GM23338 (cell line): ENCODE measurements around the gene BRSK2. TPM values are rescaled to one million over a fixed set of nuclear protein-coding genes. Genes with fewer than 3 reads are reported as not detected.

ENCODE experiments used
- ATAC-seq: fragments of 200-7000 bp; cut with Tn5 transposase; 3 replicates; pipeline ENCODE4 v1.9.1; 2020
- DNase-seq: peaks from one replicate; pipeline ENCODE4 v3.0.0-alpha.2; 2015; ENCODE audit warnings: low spot score
- H2AFZ ChIP-seq: fragments of 200-600 bp; sonication (generic); 2 replicates; pipeline ENCODE4 v1.8.0; 2016; ENCODE audit warnings: antibody characterized with exemption, mild to moderate bottlenecking, moderate library complexity
- H3F3A ChIP-seq: fragments of 200-600 bp; sonication (generic); replicated peaks from 2 replicates; pipeline ENCODE4 v1.8.0; 2017; ENCODE audit warnings: antibody characterized with exemption, mixed run types, low read depth
- H3K27ac ChIP-seq: fragments of 200-600 bp; sonication (generic); 2 replicates; pipeline ENCODE4 v1.6.1; 2016; ENCODE audit warnings: low read depth
- H3K27me3 ChIP-seq: fragments of 200-600 bp; sonication (generic); 2 replicates; pipeline ENCODE4 v1.8.0; 2016; ENCODE audit warnings: mild to moderate bottlenecking, mixed run types, moderate library complexity; ENCODE audit not compliant: insufficient read depth
- H3K36me3 ChIP-seq: fragments of 200-600 bp; sonication (generic); 2 replicates; pipeline ENCODE4 v1.8.0; 2016; ENCODE audit warnings: mild to moderate bottlenecking; ENCODE audit not compliant: insufficient read depth
- H3K4me1 ChIP-seq: fragments of 200-600 bp; sonication (generic); 2 replicates; pipeline ENCODE4 v1.8.0; 2016; ENCODE audit warnings: mild to moderate bottlenecking, moderate library complexity; ENCODE audit not compliant: insufficient read depth
- H3K4me2 ChIP-seq: fragments of 200-600 bp; sonication (generic); 2 replicates; pipeline ENCODE4 v1.7.1; 2017; ENCODE audit warnings: mixed run types
- H3K4me3 ChIP-seq: fragments of 200-600 bp; sonication (generic); 2 replicates; pipeline ENCODE4 v1.6.1; 2016; ENCODE audit warnings: mixed run types
- H3K79me2 ChIP-seq: fragments of 200-600 bp; sonication (generic); replicated peaks from 2 replicates; pipeline ENCODE4 v1.8.0; 2017; ENCODE audit warnings: mild to moderate bottlenecking; ENCODE audit not compliant: insufficient read depth
- H3K9me2 ChIP-seq: fragments of 200-600 bp; sonication (generic); 2 replicates; pipeline ENCODE4 v1.8.0; 2017; ENCODE audit not compliant: insufficient read depth
- H4K20me1 ChIP-seq: fragments of 200-600 bp; sonication (generic); replicated peaks from 2 replicates; pipeline ENCODE4 v1.8.0; 2017; ENCODE audit warnings: mild to moderate bottlenecking; ENCODE audit not compliant: insufficient read depth
- H3K27ac Mint-ChIP-seq: 2 replicates; pipeline ENCODE4 v1.8.0; 2020; ENCODE audit warnings: inconsistent platforms, mild to moderate bottlenecking, moderate library complexity, mixed read lengths
- H3K27me3 Mint-ChIP-seq: 3 replicates; pipeline ENCODE4 v1.8.0; 2022; ENCODE audit warnings: low read depth, mild to moderate bottlenecking, moderate library complexity, mixed read lengths, inconsistent platforms; ENCODE audit not compliant: insufficient read depth, poor library complexity
- H3K36me3 Mint-ChIP-seq: 3 replicates; pipeline ENCODE4 v1.8.0; 2021; ENCODE audit warnings: low read depth, mild to moderate bottlenecking, inconsistent platforms, moderate library complexity, mixed read lengths
- H3K4me1 Mint-ChIP-seq: 3 replicates; pipeline ENCODE4 v1.8.0; 2020; ENCODE audit warnings: mild to moderate bottlenecking, inconsistent platforms, mixed read lengths
- H3K4me3 Mint-ChIP-seq: 3 replicates; pipeline ENCODE4 v1.8.0; 2021; ENCODE audit warnings: moderate library complexity, mild to moderate bottlenecking, inconsistent platforms, mixed read lengths
- H3K9me3 Mint-ChIP-seq: 3 replicates; pipeline ENCODE4 v1.8.0; 2020; ENCODE audit warnings: moderate library complexity, mild to moderate bottlenecking, inconsistent platforms, mixed read lengths
- EZH2phosphoT487 ChIP-seq: fragments of 200-600 bp; sonication (generic); IDR thresholded peaks from one replicate; pipeline ENCODE4 v1.8.1; 2018; ENCODE audit warnings: antibody characterized with exemption; ENCODE audit not compliant: unreplicated experiment
- JUNB ChIP-seq: IDR thresholded peaks from one replicate; pipeline ENCODE4 v1.6.1; 2016; ENCODE audit warnings: antibody characterized with exemption; ENCODE audit not compliant: unreplicated experiment
- NANOG ChIP-seq: IDR thresholded peaks from 2 replicates; pipeline ENCODE4 v1.6.1; 2016; ENCODE audit warnings: antibody characterized with exemption, borderline replicate concordance
- POLR2AphosphoS5 ChIP-seq: IDR thresholded peaks from 2 replicates; pipeline ENCODE4 v1.6.1; 2016; ENCODE audit warnings: antibody characterized with exemption, low read depth
- STAT1 ChIP-seq: IDR thresholded peaks from one replicate; pipeline ENCODE4 v1.6.1; 2016; ENCODE audit warnings: antibody characterized with exemption; ENCODE audit not compliant: unreplicated experiment
- ZNF114 ChIP-seq: fragments of 250-450 bp; sonication (Bioruptor Pico); IDR thresholded peaks from 2 replicates; pipeline ENCODE4 v1.5.0; 2020; ENCODE audit warnings: mild to moderate bottlenecking, moderate library complexity
- polyA plus RNA-seq: library from polyadenylated mRNA; unstranded; fragments of >200 nt; fragmentation: Nextera tagmentation; extraction: Ambion mirVana; gene quantifications from 2 replicates; pipeline ENCODE4 v1.2.1, GENCODE V29; 2016
- total RNA-seq: library from RNA; depleted of rRNA; stranded (reverse); fragments of >200 nt; shearing (Covaris generic); gene quantifications from 2 replicates; pipeline ENCODE4 v1.2.3, GENCODE V29; 2014
- TF ChIP-seq, protein P1 (sequence below): IDR thresholded peaks from 2 replicates; pipeline ENCODE4 v1.6.1; 2016; ENCODE audit warnings: antibody characterized with exemption
- TF ChIP-seq, protein P2 (sequence below): IDR thresholded peaks from one replicate; pipeline ENCODE4 v1.6.1; 2018; ENCODE audit warnings: antibody characterized with exemption; ENCODE audit not compliant: unreplicated experiment
- TF ChIP-seq, protein P3 (sequence below): fragments of 250-450 bp; sonication (Bioruptor Pico); IDR thresholded peaks from 2 replicates; pipeline ENCODE4 v1.5.0; 2020; ENCODE audit warnings: mild to moderate bottlenecking, moderate library complexity

The BRSK2 gene
- total and polyA plus RNA-seq, 2 experiments from 2014 or later, result 7.2 to 20.3 TPM

DNA sequence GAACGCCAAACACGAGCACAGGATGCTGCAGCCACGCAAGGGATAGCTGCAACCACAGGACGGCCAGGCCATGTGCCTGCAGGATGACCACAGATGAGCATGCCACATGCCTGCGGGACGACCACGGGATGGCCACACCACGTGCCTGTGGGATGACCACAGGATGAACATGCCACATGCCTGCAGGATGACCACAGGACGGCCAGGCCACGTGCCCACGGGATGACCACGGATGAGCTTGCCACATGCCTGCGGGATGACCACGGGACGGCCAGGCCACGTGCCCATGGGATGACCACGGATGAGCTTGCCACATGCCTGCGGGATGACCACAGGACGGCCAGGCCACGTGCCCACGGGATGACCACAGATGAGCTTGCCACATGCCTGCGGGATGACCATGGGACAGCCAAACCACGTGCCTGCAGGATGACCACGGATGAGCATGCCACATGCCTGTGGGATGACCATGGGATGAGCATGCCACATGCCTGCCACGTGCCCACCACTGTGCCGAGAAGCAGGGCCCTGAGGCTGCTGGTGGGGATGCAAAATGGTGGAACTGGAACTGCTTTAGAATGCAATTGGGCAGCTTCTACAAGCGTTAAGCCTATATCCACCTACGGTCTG, 109.6 kb downstream of the BRSK2 start:
- no peak overlapping the region for H3K27ac Mint-ChIP-seq
- no peaks in the 10 kb centered on the region for H3K27me3 ChIP-seq
- H3K4me1 ChIP-seq, result no peaks in the 10 kb centered on the region
- H3K9me3 Mint-ChIP-seq, result peaks cover 8% of the 10 kb centered on the region; the same call in 2 of the 3 replicates
- H3K79me2 ChIP-seq, result peaks cover 44% of the 10 kb centered on the region
- ATAC-seq (no peak), DNase-seq (no peak)
- peaks cover 6% of the 10 kb centered on the region for H3K27me3 Mint-ChIP-seq
- H2AFZ ChIP-seq, result no peak overlapping the region
- H3K4me3 ChIP-seq, result no peak overlapping the region
- TF ChIP-seq POLR2AphosphoS5 (no peak), NANOG (no peak), JUNB (no peak), EZH2phosphoT487 (no peak), STAT1 (no peak), ZNF114 (CRISPR knock-in tag) (no peak)
- TF ChIP-seq, protein P1, sequence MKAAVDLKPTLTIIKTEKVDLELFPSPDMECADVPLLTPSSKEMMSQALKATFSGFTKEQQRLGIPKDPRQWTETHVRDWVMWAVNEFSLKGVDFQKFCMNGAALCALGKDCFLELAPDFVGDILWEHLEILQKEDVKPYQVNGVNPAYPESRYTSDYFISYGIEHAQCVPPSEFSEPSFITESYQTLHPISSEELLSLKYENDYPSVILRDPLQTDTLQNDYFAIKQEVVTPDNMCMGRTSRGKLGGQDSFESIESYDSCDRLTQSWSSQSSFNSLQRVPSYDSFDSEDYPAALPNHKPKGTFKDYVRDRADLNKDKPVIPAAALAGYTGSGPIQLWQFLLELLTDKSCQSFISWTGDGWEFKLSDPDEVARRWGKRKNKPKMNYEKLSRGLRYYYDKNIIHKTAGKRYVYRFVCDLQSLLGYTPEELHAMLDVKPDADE, result no peak
- TF ChIP-seq, protein P2, sequence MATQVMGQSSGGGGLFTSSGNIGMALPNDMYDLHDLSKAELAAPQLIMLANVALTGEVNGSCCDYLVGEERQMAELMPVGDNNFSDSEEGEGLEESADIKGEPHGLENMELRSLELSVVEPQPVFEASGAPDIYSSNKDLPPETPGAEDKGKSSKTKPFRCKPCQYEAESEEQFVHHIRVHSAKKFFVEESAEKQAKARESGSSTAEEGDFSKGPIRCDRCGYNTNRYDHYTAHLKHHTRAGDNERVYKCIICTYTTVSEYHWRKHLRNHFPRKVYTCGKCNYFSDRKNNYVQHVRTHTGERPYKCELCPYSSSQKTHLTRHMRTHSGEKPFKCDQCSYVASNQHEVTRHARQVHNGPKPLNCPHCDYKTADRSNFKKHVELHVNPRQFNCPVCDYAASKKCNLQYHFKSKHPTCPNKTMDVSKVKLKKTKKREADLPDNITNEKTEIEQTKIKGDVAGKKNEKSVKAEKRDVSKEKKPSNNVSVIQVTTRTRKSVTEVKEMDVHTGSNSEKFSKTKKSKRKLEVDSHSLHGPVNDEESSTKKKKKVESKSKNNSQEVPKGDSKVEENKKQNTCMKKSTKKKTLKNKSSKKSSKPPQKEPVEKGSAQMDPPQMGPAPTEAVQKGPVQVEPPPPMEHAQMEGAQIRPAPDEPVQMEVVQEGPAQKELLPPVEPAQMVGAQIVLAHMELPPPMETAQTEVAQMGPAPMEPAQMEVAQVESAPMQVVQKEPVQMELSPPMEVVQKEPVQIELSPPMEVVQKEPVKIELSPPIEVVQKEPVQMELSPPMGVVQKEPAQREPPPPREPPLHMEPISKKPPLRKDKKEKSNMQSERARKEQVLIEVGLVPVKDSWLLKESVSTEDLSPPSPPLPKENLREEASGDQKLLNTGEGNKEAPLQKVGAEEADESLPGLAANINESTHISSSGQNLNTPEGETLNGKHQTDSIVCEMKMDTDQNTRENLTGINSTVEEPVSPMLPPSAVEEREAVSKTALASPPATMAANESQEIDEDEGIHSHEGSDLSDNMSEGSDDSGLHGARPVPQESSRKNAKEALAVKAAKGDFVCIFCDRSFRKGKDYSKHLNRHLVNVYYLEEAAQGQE, result no peak
- TF ChIP-seq, protein P3, sequence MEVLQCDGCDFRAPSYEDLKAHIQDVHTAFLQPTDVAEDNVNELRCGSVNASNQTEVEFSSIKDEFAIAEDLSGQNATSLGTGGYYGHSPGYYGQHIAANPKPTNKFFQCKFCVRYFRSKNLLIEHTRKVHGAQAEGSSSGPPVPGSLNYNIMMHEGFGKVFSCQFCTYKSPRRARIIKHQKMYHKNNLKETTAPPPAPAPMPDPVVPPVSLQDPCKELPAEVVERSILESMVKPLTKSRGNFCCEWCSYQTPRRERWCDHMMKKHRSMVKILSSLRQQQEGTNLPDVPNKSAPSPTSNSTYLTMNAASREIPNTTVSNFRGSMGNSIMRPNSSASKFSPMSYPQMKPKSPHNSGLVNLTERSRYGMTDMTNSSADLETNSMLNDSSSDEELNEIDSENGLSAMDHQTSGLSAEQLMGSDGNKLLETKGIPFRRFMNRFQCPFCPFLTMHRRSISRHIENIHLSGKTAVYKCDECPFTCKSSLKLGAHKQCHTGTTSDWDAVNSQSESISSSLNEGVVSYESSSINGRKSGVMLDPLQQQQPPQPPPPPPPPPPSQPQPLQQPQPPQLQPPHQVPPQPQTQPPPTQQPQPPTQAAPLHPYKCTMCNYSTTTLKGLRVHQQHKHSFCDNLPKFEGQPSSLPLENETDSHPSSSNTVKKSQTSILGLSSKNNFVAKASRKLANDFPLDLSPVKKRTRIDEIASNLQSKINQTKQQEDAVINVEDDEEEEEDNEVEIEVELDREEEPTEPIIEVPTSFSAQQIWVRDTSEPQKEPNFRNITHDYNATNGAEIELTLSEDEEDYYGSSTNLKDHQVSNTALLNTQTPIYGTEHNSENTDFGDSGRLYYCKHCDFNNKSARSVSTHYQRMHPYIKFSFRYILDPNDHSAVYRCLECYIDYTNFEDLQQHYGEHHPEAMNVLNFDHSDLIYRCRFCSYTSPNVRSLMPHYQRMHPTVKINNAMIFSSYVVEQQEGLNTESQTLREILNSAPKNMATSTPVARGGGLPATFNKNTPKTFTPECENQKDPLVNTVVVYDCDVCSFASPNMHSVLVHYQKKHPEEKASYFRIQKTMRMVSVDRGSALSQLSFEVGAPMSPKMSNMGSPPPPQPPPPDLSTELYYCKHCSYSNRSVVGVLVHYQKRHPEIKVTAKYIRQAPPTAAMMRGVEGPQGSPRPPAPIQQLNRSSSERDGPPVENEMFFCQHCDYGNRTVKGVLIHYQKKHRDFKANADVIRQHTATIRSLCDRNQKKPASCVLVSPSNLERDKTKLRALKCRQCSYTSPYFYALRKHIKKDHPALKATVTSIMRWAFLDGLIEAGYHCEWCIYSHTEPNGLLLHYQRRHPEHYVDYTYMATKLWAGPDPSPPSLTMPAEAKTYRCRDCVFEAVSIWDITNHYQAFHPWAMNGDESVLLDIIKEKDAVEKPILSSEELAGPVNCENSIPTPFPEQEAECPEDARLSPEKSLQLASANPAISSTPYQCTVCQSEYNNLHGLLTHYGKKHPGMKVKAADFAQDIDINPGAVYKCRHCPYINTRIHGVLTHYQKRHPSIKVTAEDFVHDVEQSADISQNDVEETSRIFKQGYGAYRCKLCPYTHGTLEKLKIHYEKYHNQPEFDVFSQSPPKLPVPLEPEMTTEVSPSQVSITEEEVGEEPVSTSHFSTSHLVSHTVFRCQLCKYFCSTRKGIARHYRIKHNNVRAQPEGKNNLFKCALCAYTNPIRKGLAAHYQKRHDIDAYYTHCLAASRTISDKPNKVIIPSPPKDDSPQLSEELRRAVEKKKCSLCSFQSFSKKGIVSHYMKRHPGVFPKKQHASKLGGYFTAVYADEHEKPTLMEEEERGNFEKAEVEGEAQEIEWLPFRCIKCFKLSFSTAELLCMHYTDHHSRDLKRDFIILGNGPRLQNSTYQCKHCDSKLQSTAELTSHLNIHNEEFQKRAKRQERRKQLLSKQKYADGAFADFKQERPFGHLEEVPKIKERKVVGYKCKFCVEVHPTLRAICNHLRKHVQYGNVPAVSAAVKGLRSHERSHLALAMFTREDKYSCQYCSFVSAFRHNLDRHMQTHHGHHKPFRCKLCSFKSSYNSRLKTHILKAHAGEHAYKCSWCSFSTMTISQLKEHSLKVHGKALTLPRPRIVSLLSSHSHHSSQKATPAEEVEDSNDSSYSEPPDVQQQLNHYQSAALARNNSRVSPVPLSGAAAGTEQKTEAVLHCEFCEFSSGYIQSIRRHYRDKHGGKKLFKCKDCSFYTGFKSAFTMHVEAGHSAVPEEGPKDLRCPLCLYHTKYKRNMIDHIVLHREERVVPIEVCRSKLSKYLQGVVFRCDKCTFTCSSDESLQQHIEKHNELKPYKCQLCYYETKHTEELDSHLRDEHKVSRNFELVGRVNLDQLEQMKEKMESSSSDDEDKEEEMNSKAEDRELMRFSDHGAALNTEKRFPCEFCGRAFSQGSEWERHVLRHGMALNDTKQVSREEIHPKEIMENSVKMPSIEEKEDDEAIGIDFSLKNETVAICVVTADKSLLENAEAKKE (CRISPR knock-in tag), result no peak
- H3K27ac ChIP-seq, result no peak overlapping the region
- H3K36me3 ChIP-seq, result no peaks in the 10 kb centered on the region
- peaks cover 4% of the 10 kb centered on the region; the same call in 1 of the 2 replicates for H4K20me1 ChIP-seq
- H3K36me3 Mint-ChIP-seq, result peaks cover 5% of the 10 kb centered on the region
- H3K9me2 ChIP-seq, result no peaks in the 10 kb centered on the region
- H3F3A ChIP-seq, result no peaks in the 10 kb centered on the region
- no peak overlapping the region for H3K4me3 Mint-ChIP-seq
- H3K4me2 ChIP-seq, result no peak overlapping the region
- peaks cover 15% of the 10 kb centered on the region for H3K4me1 Mint-ChIP-seq
